HG02885 (cell line): ENCODE results near the gene NTM.

ENCODE experiments used
- ATAC-seq: cut with Tn5 transposase; IDR thresholded peaks from one replicate; pipeline ENCODE4 v1.9.1; 2021; ENCODE audit warnings: mild to moderate bottlenecking; ENCODE audit not compliant: unreplicated experiment, poor library complexity

Gene NTM

DNA sequence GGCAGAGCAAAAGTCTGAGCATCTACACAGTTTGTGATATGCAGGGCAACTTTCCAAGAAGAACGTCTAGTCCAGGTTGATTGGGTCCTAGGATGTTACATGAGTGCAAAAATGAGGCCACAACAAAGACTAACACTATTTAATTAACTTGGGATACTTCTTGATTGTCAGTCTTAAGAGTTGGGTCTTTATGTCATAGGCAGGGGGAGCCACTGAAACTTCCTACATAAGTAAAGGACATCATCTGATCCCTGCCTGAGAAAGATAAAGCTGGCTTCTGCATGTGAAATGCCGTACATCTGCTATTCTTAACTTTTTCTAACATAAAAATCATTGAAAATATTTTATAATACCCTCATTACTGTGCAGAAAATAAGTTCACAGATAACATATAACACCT lies 525.5 kb downstream of the NTM start:
- no peak for ATAC-seq

GRCh38 chr11:131896978-131897615 lies 526.7 kb downstream of the NTM start:
- no peak for ATAC-seq

DNA sequence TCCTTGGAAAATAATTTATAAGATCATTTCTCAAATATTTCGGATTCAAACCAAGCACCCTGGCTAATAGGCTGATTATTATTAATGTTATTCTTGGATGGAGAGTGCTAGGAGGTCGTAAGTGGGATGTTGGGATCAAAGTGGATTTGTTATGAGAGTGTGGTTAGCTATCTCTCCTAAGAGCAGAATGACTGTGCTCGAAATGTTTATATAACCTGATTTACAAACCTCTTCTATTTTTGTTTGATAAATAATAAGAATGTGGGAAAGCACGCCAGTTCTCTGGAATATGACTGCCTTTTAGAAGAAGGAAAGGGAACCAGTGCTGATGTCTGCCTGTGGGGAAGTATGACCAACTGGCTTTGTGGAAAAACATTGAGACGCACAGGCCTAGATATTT lies 527.5 kb downstream of the NTM start:
- ATAC-seq: no peak

GRCh38 chr11:131898949-131899348 lies 528.5 kb downstream of the NTM start:
- no peak for ATAC-seq

GRCh38 chr11:131899950-131900580 lies 529.6 kb downstream of the NTM start:
- peak; percentile 60 for ATAC-seq

DNA sequence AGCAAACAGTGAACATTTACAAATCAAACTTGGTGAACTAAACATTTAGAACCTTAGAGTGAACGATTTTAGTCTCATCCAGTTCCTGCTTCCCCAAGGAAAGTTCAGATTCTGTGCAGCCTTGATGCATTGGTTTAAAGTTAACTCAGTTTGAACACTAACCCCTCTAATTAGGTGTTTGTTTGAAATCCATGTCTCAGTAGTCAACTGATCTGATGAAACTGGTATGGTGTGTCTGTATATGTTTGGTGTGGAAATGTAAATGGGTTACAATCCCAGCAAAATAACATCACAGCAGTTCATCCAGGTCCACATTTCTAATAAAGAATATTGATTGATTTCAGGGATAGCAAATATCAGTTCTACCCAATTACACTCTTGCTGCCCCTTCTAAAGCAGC lies 532.0 kb downstream of the NTM start:
- ATAC-seq: no peak

DNA sequence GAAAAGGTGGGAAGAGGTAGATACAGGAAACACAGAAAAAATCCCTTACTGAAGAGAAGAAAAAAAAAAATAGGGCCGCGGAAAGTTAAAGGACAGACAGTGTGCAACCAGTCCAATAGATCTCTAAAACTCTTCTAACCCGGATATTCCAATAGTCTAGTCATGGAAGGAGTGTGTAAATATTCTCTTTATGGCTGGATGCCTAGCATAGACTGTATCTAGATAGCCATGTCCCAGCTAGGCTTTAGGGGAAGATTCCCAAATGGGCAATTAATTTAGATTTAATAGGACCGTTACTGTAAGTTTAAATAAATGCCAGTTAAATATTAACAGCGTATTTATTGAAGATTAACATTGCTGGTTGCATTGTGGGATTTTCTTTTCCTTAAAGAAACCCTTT lies 532.7 kb downstream of the NTM start:
- no peak for ATAC-seq

GRCh38 chr11:131904756-131905155 lies 534.3 kb downstream of the NTM start:
- no peak for ATAC-seq

DNA sequence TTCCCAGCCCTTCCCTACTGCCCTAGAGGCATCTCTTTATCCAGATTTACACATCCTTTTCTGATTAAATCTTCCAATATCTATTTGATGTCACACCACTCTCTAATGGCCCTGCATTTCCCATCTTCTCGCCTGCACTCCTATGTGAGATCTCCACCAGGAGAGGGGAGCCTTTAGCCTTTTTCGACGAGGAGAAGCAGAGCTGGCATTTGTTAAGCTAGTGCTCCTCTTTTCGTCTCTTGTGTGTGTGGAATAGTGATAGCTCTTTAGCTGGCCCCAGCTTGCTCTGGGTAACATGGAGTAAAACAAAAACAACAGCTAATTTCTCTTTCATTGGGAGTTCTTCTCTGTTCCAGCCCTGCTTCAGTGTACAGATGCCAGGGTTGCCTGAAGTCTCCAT lies 536.5 kb downstream of the NTM start:
- ATAC-seq: no peak

GRCh38 chr11:131907371-131907770 lies 537.0 kb downstream of the NTM start:
- no peak for ATAC-seq

DNA sequence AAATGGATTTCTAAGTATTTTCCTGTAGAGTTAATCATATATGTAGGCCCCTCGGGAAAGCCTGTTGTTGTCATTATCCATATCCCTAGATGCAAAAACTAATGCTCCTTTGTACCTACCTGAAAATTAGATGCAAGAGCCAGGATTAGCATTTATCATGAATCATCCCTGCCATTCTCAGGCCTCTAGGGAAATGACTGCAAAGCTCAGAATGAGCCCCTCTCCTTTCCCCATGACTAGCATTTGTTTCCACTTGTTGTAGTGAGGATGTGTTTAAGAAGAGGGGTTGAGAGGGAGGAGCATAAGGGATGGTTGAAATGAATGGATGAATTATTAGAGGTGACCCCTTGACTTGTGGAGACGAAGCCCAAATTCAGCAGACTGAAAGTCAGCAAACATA lies 537.9 kb downstream of the NTM start:
- no peak for ATAC-seq

- no peak for ATAC-seq
These were observed 539.2 kb downstream of the NTM start for GRCh38 chr11:131909426-131910177.

DNA sequence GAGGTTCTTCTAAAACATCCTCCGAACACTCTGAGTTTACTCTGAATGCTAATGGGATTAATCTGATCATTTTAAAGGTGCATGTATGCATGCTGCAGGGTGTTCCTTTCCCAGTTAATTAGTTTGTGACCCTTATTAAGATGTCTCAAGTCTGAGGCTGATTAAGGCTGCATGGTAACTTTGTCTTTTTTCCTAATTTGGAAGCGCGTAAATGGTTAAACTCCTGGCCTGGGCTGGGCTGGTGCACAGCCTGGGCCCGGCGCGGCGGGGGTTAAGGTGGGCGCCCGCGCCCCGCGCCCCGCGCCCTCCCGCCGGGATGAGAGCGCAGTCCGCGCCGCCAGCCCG lies 539.7 kb downstream of the NTM start:
- no peak for ATAC-seq

DNA sequence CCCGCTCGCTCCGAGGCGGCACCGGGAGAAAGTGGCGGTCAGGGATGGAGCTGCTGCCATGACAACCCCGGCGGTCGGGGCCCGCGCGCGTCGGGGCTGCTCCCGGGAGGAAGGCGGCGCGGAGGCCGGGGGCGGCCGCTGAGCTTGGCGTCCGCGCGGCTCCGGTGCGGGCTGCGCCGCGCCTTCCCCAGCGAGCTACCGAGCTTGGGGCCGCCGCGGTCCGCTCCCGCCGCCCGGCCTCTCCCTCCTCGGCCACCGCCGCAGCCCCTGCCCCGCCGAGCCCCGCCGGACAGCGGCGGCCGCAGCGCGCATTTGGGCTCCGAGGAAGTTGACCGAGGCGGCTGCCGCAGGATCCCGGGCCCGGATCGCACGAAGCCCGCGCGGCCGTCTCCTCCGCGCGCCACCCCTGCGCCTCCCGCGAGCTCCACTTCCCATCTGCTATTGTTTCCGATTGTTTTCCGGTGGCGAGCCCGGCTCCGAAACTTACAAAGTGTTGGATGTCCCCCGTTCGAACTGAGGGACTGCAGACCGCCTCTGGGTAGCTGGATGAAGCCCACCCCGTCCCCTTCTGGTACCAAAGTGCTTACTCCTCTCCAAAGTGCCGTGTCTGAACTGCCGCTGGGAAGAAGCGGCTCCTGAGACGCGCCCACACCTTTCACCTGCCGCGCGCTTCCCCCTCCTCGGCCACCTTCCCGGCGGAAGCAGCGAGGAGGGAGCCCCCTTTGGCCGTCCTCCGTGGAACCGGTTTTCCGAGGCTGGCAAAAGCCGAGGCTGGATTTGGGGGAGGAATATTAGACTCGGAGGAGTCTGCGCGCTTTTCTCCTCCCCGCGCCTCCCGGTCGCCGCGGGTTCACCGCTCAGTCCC lies 540.3 kb downstream of the NTM start:
- peak; percentile 19 for ATAC-seq

DNA sequence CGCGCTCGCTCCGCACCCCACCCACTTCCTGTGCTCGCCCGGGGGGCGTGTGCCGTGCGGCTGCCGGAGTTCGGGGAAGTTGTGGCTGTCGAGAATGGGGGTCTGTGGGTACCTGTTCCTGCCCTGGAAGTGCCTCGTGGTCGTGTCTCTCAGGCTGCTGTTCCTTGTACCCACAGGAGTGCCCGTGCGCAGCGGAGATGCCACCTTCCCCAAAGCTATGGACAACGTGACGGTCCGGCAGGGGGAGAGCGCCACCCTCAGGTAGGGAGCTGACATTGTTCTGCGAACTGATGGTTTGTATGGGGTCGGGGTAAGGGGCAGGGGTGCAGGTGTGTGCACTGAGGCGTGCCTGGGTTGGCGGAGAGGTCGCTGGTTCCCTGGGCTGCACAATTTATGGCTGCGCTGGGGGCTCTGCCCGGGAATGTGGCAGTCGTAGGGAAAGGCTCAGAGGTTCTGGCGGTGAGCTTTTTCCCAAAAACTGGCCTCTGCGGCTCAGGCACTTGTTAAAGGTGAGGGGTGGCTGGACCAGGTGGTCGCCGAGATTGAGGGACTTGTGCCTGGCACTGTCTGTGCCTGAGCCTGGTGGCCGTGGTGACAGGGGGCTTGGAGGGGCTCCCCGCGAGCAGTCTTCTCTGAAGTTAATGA lies 541.1 kb downstream of the NTM start:
- peak; percentile 67 for ATAC-seq

DNA sequence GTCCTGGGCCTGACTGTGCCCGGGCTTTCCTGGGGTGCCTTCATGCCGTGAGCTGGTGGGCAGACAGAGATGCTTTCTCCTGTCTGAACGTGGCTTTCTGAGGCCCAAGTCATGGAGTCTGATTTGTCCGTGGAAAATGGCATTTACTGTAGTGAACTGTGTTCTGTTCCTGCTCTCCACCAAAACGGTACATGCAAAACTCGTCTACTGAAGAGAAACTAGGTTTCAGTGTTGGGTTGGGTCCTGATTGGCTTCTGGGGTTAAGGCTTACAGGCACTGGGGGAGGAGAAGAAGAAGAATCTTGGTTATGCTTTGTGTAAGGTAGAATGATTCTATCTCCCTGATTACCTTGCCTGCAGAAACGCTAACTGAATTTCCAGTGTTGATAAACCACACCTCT lies 541.7 kb downstream of the NTM start:
- no peak for ATAC-seq

DNA sequence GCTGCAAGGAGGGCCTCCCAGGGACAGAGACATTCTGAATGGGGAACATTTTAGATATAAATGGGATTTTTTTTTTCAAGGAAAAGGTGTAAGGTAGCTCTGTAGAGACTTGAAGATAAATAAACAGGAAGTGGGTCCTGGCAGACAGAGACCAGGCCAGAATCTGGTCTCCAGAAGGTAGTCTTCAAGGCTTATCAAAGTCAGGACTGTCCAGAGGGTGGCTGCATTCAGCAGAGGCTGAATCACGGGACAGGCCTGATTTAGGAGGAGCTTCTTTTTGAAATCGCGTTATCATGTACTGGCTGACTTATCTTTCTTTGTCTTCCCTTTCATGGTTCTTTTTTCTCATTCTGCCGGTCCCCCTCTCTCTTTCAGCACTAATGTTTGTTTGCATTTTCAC lies 542.9 kb downstream of the NTM start:
- ATAC-seq: no peak

DNA sequence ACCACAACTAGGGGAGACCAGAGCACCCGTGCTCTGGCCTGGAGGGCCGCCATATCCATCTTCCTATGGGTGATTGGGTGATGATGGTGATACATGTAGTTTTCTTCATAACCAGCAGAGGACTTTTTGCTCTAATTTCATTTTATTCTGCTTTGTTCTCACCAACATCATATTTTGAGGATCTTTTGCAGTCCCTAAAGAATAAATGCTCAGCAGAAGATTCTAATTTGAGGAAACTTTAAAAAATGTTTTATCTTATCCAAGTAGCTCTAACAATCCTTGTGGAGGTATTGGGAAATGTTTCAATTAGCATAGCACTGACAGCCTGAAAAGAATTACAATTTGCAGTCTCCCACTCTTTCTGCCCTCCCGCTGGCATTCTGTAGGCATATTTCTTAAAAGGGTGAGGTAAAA lies 544.0 kb downstream of the NTM start:
- ATAC-seq: peak; percentile 30

- no peak for ATAC-seq
These were observed 546.2 kb downstream of the NTM start for GRCh38 chr11:131916638-131917037.

DNA sequence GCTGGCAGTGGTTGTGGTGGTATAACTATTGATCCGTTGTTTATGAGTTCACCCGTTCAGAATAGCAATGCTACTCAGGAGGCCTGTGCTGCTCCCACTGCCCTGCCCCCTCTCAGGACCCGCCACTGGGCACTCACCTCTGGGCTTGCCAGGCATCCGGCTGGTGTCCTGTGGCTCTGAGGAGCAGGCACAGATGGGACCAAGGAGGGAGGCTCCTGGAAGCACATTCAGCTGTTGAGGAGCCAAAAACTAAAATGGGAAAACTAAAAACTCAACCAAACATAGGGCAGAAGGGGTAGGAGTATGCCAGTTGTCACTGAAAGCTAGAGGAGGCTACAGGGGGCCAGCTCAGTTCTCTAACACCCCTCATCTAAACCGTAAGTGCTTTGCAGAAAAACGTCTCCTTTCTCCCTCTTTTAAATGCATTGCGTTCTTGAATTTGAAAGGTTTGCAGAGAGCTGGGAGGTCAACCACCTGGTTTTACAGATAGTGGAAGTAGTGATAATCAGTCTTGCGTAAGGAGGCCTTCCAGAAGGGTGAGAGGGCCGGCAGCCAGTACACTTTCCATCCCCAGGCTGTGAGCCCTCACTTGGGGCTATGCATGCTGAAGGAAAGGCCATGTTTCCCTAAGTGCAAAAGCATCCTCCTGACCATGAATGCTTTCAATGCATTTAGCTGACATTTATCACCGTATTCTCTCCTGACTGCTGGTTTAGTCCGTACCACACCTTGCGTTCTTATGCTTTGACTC lies 547.4 kb downstream of the NTM start:
- no peak for ATAC-seq
